Endothelial cell of umbilical vein (primary cell): ENCODE data around the gene XRCC4. TPM values are rescaled to one million over a fixed set of nuclear protein-coding genes. Genes with fewer than 3 reads are reported as not detected.

Experiments
- BruUV-seq: library from RNA; stranded (reverse); fragments of 400-500 nt; replicated peaks from 2 replicates; lab custom pipeline; 2021; lab: Mats Ljungman, UMichigan
- CTCF ChIA-PET: fragments of 300-600, 350-600 bp; sonication (Branson Sonifier 250); formaldehyde crosslinking; loops from one replicate; lab custom pipeline; 2021; ENCODE audit warnings: antibody characterized with exemption, inconsistent platforms; lab: Charles Lee
- POLR2A ChIA-PET: fragments of 300-600, 350-600 bp; sonication (Branson Sonifier 250); formaldehyde crosslinking; loops from one replicate; lab custom pipeline; 2021; ENCODE audit warnings: antibody characterized with exemption, inconsistent platforms; lab: Charles Lee
- DNase-seq: peaks from one replicate; pipeline ENCODE4 v3.0.0-alpha.2; 2011; ENCODE audit warnings: low read depth, low spot score
- FAIRE-seq: peaks from 2 replicates; lab custom pipeline; 2011; peaks lifted over from hg19 to GRCh38; lab: Jason Lieb, UNC
- H2AFZ ChIP-seq: 2 replicates; pipeline ENCODE4 v1.6.0; 2012; ENCODE audit warnings: low read depth, low read length, control low read depth, inconsistent platforms
- H3K27ac ChIP-seq: 2 replicates; pipeline ENCODE4 v1.5.1; 2011; ENCODE audit warnings: low read depth, mild to moderate bottlenecking, control low read depth, low read length, moderate library complexity; ENCODE audit not compliant: insufficient read depth
- H3K27me3 ChIP-seq, 2 experiments: 2 replicates each; pipeline versions ENCODE4 v1.6.0 to v1.6.1; 2011; ENCODE audit warnings: low read length in 2 of 2, mixed read lengths in 1 of 2; ENCODE audit not compliant: control insufficient read depth in 2 of 2, insufficient read depth in 2 of 2
- H3K36me3 ChIP-seq, 2 experiments: 2 replicates in 1 of 2; 3 replicates in 1 of 2; pipeline ENCODE4 v1.5.1; 2011; ENCODE audit warnings: low read length in 2 of 2, mild to moderate bottlenecking in 1 of 2, moderate library complexity in 1 of 2; ENCODE audit not compliant: control insufficient read depth in 2 of 2, insufficient read depth in 2 of 2; ENCODE audit errors: extremely low read depth in 1 of 2
- H3K4me1 ChIP-seq: 3 replicates; pipeline ENCODE4 v1.5.1; 2011; ENCODE audit warnings: mild to moderate bottlenecking, low read length; ENCODE audit not compliant: control insufficient read depth, insufficient read depth; ENCODE audit errors: extremely low read depth
- H3K4me2 ChIP-seq: 2 replicates; pipeline ENCODE4 v1.6.1; 2011; ENCODE audit warnings: low read length, control low read depth, mixed read lengths; ENCODE audit not compliant: insufficient read depth
- H3K4me3 ChIP-seq, 3 experiments: fragments of 200-600 bp in 1 of 3; sonication (generic), shearing (Covaris generic) in 1 of 3; replicated peaks in 1 of 3; 2 replicates each; pipeline ENCODE4 v1.5.1; 2011 to 2016; ENCODE audit warnings: control low read depth in 3 of 3, low read length in 3 of 3, mild to moderate bottlenecking in 2 of 3, inconsistent platforms in 1 of 3, low read depth in 1 of 3, moderate library complexity in 1 of 3; ENCODE audit not compliant: insufficient read depth in 1 of 3
- H3K79me2 ChIP-seq: 2 replicates; pipeline ENCODE4 v1.6.0; 2012; ENCODE audit warnings: low read length, inconsistent platforms; ENCODE audit not compliant: control insufficient read depth, insufficient read depth
- H3K9ac ChIP-seq: replicated peaks from 2 replicates; pipeline ENCODE3; 2011; ENCODE audit warnings: low read length, control low read depth; ENCODE audit not compliant: insufficient read depth; ENCODE audit errors: extremely low read depth
- H3K9me1 ChIP-seq: replicated peaks from 3 replicates; pipeline ENCODE4 v1.6.0; 2011; ENCODE audit warnings: mild to moderate bottlenecking, low read length; ENCODE audit not compliant: control insufficient read depth, insufficient read depth; ENCODE audit errors: extremely low read depth
- H3K9me3 ChIP-seq: replicated peaks from 2 replicates; pipeline ENCODE4 v1.5.1; 2012; ENCODE audit warnings: low read length, inconsistent platforms; ENCODE audit not compliant: control insufficient read depth, insufficient read depth
- H4K20me1 ChIP-seq: replicated peaks from 2 replicates; pipeline ENCODE3; 2011; ENCODE audit warnings: mild to moderate bottlenecking, low read length; ENCODE audit not compliant: control insufficient read depth, insufficient read depth; ENCODE audit errors: extremely low read depth
- EZH2 ChIP-seq: IDR thresholded peaks from 2 replicates; pipeline ENCODE4 v1.6.1; 2012; ENCODE audit warnings: borderline replicate concordance, low read depth, mild to moderate bottlenecking, moderate library complexity, low read length, inconsistent platforms; ENCODE audit not compliant: severe bottlenecking
- FOS ChIP-seq: IDR thresholded peaks from 2 replicates; pipeline ENCODE4 v1.6.1; 2011; ENCODE audit warnings: mild to moderate bottlenecking, low read length, moderate library complexity, borderline replicate concordance; ENCODE audit not compliant: insufficient read depth
- GATA2 ChIP-seq: IDR thresholded peaks from 2 replicates; pipeline ENCODE4 v1.7.0; 2011; ENCODE audit warnings: low read depth, mild to moderate bottlenecking, moderate library complexity, mixed read lengths, low read length; ENCODE audit not compliant: insufficient read length, insufficient read depth
- JUN ChIP-seq: IDR thresholded peaks from 2 replicates; pipeline ENCODE4 v1.6.1; 2011; ENCODE audit warnings: borderline replicate concordance, low read depth; ENCODE audit not compliant: insufficient read length, insufficient read depth
- MAX ChIP-seq: IDR thresholded peaks from 2 replicates; pipeline ENCODE4 v1.6.1; 2011; ENCODE audit not compliant: insufficient read depth, insufficient read length
- MYC ChIP-seq: IDR thresholded peaks from one replicate; pipeline ENCODE4 v1.6.1; 2011; ENCODE audit warnings: mild to moderate bottlenecking, low read depth, low read length
- POLR2A ChIP-seq: IDR thresholded peaks from 2 replicates; pipeline ENCODE4 v1.6.1; 2012; ENCODE audit warnings: low read depth, mild to moderate bottlenecking, control low read depth, low read length
- POLR2AphosphoS5 ChIP-seq: IDR thresholded peaks from 2 replicates; pipeline ENCODE4 v1.6.1; 2012; ENCODE audit warnings: low read depth, mild to moderate bottlenecking, control low read depth, low read length, moderate library complexity; ENCODE audit not compliant: insufficient read depth
- dilution Hi-C: fragments of 300-500 bp; cut with MboI; formaldehyde crosslinking; loops from one replicate; pipeline ENCODE4 v1.15.0; 2019; ENCODE audit warnings: low sequenced_read_pairs; ENCODE audit not compliant: extremely low pct_ligation_motif_present
- intact Hi-C: fragments of 100-400 bp; cut with micrococcal nuclease; formaldehyde crosslinking; loops from one replicate; pipeline ENCODE4 v1.10.0; 2022
- polyA plus RNA-seq, 4 experiments: library from polyadenylated mRNA; depleted of rRNA in 3 of 4; stranded (reverse) in 3 of 4; unstranded in 1 of 4; fragments of >200 nt; gene quantifications; 2 replicates each; pipeline versions ENCODE4 v1.2.1 to v1.2.3, GENCODE V29; 2011 to 2012; ENCODE audit warnings: missing spikeins in 1 of 4
- total RNA-seq: library from RNA; stranded (reverse); gene quantifications from 2 replicates; pipeline ENCODE4 v1.2.3, GENCODE V29; 2021
- TF ChIP-seq, protein P1 (sequence below), 2 donors: IDR thresholded peaks; 1 replicate in 1 of 2; 2 replicates in 1 of 2; pipeline ENCODE4 v1.5.1; 2011; ENCODE audit warnings: low read length in 2 of 2, mild to moderate bottlenecking in 2 of 2, moderate library complexity in 2 of 2, control low read depth in 1 of 2, inconsistent platforms in 1 of 2, low read depth in 1 of 2; ENCODE audit not compliant: insufficient read depth in 1 of 2; ENCODE audit errors: extremely low read depth in 1 of 2

The XRCC4 gene
- total and polyA plus RNA-seq, 2 donors (not counting 3 experiments of a cell fraction or from before 2014, with no cell fraction given) = 1.3 to 7.7 TPM

DNA sequence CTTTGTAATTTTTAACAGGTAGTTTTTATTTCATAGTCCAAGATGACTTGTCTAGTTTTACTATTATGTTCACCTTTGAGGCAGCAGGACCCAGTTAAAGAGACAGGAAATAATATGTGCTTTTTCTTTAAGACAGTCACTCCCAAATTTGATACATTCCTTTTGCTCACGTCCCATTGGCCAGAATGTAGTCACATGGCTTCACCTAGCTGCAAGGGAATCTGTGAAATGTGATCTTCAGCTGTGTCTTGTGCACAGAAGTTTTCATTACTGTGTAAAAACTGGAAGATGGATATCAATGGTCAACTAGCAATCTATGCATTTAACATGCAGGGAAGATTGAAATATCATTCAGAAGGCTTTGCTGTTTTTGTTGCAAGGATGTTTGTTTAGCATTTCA lies 41.1 kb downstream of the XRCC4 start:
- DNase-seq (no peak), FAIRE-seq (no peak)
- CTCF ChIA-PET = no interaction called here
- no peaks in the 10 kb centered on the region for H3K79me2 ChIP-seq
- BruUV-seq = no TSS peak
- no peak overlapping the region for H2AFZ ChIP-seq
- no peak overlapping the region for H3K9ac ChIP-seq
- no peak overlapping the region for H3K4me3 ChIP-seq
- TF ChIP-seq FOS (no peak), GATA2 (no peak), JUN (no peak), MYC (no peak), MAX (no peak), POLR2AphosphoS5 (no peak), POLR2A (no peak), EZH2 (no peak)
- TF ChIP-seq, protein P1, sequence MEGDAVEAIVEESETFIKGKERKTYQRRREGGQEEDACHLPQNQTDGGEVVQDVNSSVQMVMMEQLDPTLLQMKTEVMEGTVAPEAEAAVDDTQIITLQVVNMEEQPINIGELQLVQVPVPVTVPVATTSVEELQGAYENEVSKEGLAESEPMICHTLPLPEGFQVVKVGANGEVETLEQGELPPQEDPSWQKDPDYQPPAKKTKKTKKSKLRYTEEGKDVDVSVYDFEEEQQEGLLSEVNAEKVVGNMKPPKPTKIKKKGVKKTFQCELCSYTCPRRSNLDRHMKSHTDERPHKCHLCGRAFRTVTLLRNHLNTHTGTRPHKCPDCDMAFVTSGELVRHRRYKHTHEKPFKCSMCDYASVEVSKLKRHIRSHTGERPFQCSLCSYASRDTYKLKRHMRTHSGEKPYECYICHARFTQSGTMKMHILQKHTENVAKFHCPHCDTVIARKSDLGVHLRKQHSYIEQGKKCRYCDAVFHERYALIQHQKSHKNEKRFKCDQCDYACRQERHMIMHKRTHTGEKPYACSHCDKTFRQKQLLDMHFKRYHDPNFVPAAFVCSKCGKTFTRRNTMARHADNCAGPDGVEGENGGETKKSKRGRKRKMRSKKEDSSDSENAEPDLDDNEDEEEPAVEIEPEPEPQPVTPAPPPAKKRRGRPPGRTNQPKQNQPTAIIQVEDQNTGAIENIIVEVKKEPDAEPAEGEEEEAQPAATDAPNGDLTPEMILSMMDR (IDR thresholded peaks at IDR 0.05; ENCODE audit: extremely low read depth in 1 of 2, insufficient read depth in 1 of 2, low read depth in 1 of 2, low read length in 2 of 2) = no peak
- peaks cover 2% of the 10 kb centered on the region for H3K9me3 ChIP-seq
- no peaks in the 10 kb centered on the region for H4K20me1 ChIP-seq
- POLR2A ChIA-PET = no interaction called here
- H3K27me3 ChIP-seq = no peaks in the 10 kb centered on the region
- H3K36me3 ChIP-seq = no peaks in the 10 kb centered on the region
- H3K4me1 ChIP-seq = no peaks in the 10 kb centered on the region
- intact Hi-C loops (no loop called here), dilution Hi-C loops (no loop called here)
- no peaks in the 10 kb centered on the region for H3K9me1 ChIP-seq
- no peak overlapping the region for H3K27ac ChIP-seq
- no peak overlapping the region for H3K4me2 ChIP-seq
